ENCODE results near the gene VAMP8.
A peak's percentile ranks its signal among the peaks of the same experiment; 100 is the strongest.

Gene VAMP8

GRCh38 chr2:85582492-85582891 is 5.1 kb downstream of the VAMP8 start:
- DNase-seq (ENCODE audit: low read depth): no peak
- no peak overlapping the region for H3K4me3 ChIP-seq (ENCODE audit: low read depth, low read length)
- no peak for TF ChIP-seq CTCF (conservative IDR thresholded peaks at IDR 0.05; ENCODE audit: low read depth, low read length)

GRCh38 chr2:85583667-85584353 is 6.4 kb downstream of the VAMP8 start:
- DNase-seq (ENCODE audit: low read depth): no peak

GRCh38 chr2:85584354-85584856 is 7.0 kb downstream of the VAMP8 start, which contains the start of gene VAMP5:
VAMP5 (plus strand) TSS chr2:85584431; CDS start chr2:85584491, 60 bp downstream.
- no peak for TF ChIP-seq CTCF (conservative IDR thresholded peaks at IDR 0.05; ENCODE audit: low read depth, low read length)
- peak within 1 kb of the TSS; percentile 69 for H3K4me3 ChIP-seq (ENCODE audit: low read depth, low read length)
- no peak for DNase-seq (ENCODE audit: low read depth)

More at GRCh38 chr2:85583667-85584353, 6.4 kb downstream of the VAMP8 start:
- peak overlapping the region; percentile 69 for H3K4me3 ChIP-seq (ENCODE audit: low read depth, low read length)
- no peak for TF ChIP-seq CTCF (conservative IDR thresholded peaks at IDR 0.05; ENCODE audit: low read depth, low read length)

- H3K4me3 ChIP-seq (ENCODE audit: low read depth, low read length): peak overlapping the region; percentile 69
- no peak for TF ChIP-seq CTCF (conservative IDR thresholded peaks at IDR 0.05; ENCODE audit: low read depth, low read length)
- peak; percentile 36 for DNase-seq (ENCODE audit: low read depth)
Observed at GRCh38 chr2:85584857-85585780, 7.7 kb downstream of the VAMP8 start.

- no peak for DNase-seq (ENCODE audit: low read depth)
- no peak for TF ChIP-seq CTCF (conservative IDR thresholded peaks at IDR 0.05; ENCODE audit: low read depth, low read length)
- H3K4me3 ChIP-seq (ENCODE audit: low read depth, low read length): no peak overlapping the region
Observed at GRCh38 chr2:85585781-85586105, 8.4 kb downstream of the VAMP8 start.

- DNase-seq (ENCODE audit: low read depth): no peak
- no peak overlapping the region for H3K4me3 ChIP-seq (ENCODE audit: low read depth, low read length)
- no peak for TF ChIP-seq CTCF (conservative IDR thresholded peaks at IDR 0.05; ENCODE audit: low read depth, low read length)
Observed at GRCh38 chr2:85588236-85588635, 10.8 kb downstream of the VAMP8 start.

All from choroid plexus epithelial cell (primary cell).